Activated CD8-positive, alpha-beta memory T cell treated with anti-CD3 and anti-CD28 coated beads for 48 hours (primary cell): ENCODE results near the gene CRYBB3.
"Not testable (repeated sequence)": the region's sequence is repeated elsewhere in the genome, so short reads cannot be mapped to it uniquely, and the experiment has no call there.

Experiments used
- DNase-seq, 3 experiments: peaks; one replicate each; pipeline ENCODE4 v3.0.0-alpha.2; 2020; ENCODE audit warnings: low read depth in 2 of 3, low spot score in 2 of 3

CRYBB3 gene

DNA sequence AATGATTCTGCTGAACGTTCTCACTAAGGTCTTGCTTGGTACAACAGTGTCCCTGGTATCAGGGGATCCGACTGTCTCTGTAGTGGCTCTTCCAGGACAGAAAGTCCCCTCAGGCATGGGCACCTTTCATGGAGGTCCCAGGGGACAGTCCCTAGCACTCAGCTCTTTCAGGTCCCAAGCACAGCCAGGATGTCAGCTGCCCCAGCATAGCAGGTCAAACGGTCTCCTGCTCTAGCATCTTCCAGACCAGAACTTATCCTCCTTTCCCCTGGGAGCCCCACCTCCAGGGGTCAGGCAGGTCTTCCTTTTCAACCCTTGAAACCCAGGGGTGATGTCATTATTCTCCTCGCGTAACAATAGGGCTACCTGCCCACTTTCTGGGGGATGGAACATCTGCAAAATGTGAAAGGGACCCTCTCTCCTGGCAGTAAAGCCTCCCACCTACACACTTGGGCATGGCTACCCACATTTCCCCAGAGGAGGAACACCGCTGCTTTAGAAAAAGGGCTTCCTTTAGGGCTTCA, 24.7 kb upstream of the CRYBB3 start:
- DNase-seq, result no peak

DNA sequence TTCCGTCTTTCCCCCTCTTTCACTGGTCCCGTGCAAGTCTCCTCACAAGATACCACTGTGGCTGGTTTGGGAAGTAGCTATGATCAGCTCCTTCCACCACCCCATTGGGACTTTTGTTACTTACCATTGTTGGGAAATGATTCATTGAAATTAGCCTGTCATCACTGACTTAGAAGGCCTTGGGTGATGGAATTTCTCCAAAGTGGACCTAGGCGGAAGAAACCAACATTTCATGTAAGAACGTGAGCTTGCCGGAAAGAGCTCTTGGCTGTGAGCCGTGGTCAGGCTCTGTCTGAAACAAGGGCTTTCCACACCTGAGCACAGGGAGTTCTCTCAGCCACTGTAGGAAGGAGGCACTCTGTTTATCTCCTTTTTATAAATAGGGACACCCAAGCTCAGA, 23.5 kb upstream of the CRYBB3 start:
- DNase-seq, result no peak

DNA sequence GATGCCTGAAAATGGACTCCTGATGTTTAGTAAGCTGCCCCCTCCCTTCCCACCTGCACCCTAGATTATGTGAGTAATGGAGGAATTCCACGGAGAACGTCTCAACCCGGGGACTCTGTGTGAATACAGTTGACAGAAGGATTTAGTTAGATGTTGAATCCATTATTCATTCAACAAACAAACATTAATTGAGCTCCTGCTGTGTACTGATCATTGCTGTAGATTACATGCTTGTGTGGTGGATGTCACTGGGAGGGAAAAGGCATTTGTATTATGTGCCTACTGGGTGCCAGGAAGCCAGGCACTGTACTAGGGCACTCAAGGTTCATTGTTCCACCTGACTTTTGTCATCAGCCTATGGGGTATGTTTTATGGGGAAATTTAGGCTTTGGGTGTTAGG, 22.9 kb upstream of the CRYBB3 start:
- no peak for DNase-seq

DNA sequence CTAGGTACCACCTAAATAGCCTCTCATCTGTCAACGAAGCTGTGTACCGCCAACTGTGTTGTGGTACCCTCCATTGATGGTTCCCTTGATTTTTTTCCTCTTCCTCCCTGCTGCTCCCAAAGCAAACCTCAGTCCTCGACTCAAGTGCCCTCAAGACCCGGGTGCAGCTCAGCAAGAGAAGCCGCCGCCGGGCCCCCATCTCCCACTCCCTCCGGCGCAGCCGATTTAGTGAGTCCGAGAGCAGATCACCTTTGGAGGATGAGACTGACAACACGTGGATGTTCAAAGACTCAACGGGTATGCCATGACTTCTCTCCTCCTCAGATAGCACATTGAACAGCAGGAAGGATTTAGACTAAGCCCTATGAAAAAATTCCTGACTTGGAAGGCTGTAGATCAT, 22.4 kb upstream of the CRYBB3 start:
- no peak for DNase-seq

DNA sequence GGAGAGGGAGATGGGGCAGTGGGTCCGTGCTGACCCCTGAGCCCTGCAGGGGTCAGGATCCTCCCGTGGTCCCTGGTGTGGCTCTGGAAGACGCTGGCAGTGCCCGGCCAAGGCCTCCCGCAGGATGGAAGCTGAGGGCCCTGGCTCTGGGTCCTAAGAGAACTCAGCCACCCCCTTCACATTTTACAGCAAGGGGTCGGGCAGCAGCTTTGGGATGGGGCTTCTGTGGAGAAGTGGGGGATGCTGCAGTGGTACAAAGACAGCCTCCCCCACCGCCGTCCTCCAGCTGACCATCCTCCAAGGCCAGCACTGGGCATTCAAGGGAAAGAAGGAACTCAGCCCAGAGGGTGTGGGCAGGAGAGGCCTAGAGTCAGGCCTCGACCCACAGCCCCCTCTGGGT, 21.8 kb upstream of the CRYBB3 start:
- DNase-seq, result no peak

DNA sequence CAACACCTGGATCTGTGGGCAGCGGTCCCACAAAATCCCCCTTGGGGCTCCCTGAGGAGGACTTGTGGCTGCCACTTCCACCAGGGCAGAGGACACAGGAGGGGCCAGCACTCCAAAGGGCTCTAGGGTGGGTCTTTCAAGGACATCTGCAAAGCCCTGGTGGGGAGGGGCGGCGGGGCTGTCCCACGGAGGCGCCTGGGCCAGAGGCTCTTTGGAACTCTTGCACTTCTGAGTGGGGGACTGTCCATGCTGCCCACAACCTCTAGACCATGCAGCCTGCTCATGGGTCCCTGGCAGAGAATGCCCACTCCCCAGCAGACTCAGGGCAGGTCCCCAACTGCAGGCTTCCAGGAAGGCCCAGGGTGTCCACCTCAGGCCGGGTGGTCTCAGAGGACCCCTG, 21.3 kb upstream of the CRYBB3 start:
- not testable (repeated sequence) for DNase-seq

DNA sequence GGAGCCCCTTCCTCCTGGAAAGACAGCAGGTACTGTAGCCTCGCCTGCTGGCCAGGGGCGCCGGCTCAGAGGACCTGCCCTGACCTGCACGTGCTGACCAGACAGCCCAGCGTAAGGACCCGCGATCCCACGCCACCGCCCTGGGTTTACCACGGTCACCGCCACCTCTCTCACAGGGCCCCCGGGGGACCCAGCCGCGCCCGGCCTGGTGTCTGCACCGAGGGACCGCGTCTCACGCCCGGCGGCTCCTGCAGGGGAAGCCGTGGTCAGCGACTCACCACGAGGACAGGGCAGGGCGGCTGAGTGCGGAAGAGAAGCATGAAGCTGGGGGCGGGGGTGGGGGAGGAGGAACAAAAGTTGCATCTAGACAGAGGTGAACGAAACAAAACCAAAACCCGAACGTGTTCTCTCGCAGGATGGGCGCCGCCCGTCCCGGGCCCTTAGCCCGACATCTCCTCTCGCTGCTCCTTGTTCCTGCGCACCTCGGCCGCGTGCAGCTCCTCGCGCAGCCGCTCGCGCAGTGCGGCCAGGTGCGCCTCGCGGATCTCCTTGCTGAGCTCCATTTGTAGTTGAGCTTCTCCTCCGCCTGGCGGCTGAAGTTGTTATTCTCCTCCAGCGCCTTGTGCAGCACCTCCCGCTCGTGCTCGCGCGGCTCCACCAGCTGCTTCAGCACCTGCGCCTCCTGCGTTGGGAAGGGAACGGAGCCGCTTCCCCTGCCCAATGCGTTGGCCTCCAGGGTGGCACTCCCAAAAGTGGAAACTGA, 20.6 kb upstream of the CRYBB3 start:
- not testable (repeated sequence) for DNase-seq

DNA sequence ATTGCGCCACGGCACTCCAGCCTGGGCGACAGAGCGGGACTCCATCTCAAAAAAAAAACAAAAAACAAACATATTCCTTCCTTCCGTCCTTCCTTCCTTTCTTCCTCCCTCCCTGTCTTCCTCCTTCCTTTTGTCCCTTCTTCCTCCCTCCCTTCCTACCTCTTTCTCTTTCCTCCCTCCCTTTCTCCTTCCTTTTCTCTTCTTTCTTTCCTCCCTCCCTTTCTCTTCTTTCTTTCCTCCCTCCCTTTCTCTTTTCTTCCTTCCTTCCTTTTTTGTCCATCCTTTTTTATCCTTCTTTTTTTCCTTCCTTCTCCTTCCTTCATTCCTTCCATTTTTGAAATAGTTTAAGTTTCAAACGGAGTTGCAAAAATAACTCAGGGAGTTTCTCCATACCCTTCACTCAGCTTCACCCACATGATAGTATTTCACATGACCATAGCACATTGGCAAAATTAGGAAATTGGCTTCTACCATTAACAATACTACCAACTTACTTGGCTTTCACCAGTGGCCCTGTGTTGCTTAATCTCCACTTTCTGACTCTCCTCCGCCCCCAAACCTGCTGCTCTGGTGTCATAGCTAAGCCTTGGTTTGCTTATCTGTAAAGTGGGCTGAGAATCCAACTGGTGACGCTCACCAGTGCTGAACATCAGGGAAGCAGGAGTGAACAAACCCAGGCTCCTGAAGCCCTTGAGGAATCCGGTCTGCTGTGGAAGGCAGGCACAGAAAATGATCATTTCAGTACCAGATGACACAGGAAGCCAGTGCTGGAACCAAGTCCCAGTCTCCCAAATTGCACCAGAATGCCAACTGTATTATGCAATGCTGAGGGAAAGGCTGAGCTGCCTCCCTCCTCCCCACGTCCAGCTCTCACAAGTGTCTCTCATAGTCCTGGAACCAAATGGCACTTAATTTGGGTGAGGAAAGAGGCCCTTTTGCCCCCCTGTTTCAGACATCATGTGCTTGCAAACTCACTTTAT, 17.2 kb upstream of the CRYBB3 start:
- no peak for DNase-seq

DNA sequence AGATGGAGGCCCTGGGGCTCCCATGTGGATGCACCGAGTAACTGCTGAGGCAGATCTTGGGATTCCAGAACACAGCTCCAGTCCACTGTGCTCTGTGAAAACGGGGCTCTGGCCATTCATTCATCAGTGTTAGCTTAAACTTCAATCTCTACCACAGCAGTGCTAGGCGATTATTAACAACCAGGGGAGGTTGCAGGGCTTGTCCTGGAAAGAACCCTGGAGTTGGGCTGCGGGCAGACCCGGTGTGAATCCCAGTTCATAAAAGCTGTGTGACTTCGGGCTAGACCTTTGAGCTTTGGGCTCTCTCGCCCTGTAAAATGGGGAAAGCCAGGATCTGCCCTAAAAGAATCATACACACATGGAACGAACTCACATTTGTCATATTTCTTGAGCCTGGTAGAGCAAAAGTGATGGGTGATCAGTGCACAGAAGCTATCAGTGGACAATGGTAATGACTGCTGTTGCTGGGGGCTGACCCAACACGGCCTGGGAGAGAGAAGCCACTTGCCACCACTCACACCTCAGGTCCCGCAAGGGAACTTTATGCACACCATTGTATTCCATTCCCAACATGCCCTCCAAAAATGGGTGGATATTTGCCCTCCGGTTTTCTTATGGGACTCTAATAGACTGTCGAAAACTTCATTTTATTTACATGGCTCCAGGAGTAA, 15.6 kb upstream of the CRYBB3 start:
- DNase-seq, result no peak

DNA sequence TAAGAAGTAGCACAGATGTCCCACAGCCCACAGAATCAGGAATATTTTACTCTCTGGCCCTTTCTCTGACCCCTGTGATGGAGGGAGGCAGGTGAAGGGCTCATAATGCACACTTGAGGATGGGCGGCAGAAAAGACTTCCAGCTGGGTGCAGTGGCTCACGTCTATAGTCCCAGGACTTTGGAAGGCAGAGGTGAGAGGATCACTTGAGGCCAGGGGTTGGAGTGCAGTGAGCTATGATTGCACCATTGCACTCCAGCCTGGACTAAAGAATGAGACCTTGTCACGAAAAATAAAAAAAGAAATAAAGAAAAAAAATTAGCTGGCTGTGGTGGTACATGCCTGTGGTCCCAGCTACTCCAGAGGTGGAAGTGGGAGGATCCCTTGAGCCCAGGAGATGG, 13.5 kb upstream of the CRYBB3 start:
- no peak for DNase-seq

DNA sequence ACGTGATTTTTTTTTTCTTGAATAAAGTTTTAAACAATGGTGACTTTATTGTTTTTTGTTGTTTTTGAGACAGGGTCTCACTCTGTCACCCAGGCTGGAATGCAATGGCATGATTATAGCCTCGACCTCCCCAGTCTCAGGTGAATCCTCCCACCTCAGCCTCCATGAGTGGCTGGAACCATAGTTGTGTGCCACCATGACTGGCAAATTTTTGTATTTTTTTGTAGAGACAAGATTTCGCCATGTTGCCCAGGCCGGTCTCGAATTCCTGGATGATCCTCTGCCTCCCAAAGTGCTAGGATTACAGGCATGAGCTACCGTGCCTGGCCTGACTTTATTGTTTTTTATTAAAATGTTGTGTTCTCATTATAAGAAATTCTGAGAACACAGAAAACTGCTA, 12.2 kb upstream of the CRYBB3 start:
- no peak for DNase-seq

DNA sequence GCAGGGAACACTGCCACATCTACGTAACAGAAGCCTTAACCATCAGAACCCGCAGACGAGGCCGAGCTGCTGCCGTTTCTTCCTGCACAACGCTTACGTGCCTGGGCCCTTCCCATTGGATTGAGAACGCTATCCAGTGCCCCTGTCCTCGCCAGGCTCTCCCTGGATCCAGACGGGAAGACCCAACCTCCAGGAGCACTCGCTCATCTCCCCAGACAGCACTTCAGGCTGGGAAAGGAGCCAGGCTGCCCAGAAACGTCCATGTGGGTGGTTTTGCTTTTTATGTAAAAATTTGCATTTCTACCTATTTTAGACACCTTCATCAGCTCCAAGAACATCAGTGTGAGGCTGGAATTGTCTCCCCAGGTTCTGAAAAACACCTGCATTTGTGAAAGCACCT, 7.3 kb upstream of the CRYBB3 start:
- DNase-seq, result no peak

DNA sequence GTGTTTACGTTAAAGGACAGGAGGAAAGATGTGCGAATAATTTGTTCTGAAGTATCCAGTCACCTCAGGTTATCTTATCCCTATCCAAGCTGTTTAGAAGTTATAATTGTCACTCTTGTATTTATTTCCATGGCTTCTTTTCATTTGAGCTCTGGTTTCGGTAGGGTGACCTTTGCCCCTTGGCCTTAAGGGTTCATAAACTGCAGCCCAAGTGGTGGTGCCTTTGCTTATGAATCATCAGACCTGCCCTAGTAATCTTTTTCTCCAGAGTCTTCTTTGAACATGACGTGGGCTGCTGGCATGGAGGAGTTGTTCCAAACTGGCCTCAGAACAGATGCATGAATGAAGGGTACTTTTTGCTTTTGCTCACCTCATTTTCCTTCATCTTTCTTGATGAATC, 6.5 kb upstream of the CRYBB3 start:
- no peak for DNase-seq

DNA sequence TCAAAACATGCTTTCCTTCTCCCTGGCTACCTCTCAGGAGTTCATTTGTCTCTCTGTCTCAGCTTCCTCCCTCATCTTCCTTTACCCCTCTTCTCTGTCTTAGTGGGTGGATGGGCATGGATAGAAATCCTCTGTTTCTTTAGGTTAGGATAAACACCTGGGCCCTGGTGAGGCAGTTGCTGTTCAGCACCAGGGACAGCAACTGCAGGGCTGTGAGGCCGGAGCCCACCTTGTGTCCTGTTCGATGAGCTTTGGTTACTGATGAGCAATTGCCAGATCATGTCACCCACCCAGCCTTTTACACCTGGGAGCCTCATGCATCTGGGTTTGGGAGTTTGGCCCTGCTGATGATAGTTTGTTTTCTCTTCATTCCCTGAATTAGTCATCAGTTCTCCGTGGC, 6.1 kb upstream of the CRYBB3 start:
- DNase-seq, result no peak

DNA sequence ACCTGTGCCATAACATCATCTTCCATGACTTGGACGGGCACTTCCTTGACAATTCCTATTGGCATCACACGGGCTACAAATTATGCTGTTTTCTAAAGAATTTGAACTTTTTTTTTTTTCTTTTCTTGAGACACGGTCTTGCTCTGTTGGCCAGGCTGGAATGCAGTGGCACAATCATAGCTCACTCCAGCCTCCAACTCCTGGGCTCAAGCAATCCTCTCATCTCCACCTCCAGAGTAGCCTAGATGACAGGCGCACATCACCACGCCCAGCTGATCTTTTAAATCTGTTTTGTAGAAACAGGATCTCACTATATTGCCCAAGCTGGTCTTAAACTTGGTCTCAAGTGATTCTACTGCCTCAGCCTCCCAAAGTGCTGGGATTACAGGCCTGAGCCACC, 3.3 kb upstream of the CRYBB3 start:
- DNase-seq, result no peak

DNA sequence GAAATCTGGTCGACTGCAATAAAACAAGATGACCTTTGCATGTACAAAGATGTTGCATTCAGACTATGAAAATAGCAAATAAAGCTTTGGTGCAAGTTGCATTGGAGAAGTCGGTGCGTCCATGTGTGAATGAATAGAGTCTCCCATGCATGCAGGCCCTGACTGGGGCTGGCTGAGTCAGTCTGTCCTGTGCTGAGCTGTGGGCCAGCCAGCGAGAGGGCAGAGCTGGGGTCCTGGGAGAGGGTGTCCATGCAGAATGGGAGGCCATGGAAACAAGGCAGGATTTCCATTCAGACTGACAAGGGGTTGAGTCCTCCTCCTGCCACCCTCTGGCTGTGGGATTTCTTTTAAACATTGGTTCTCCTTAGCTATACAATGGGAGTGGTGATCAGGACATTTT, 2.3 kb upstream of the CRYBB3 start:
- DNase-seq, result no peak

DNA sequence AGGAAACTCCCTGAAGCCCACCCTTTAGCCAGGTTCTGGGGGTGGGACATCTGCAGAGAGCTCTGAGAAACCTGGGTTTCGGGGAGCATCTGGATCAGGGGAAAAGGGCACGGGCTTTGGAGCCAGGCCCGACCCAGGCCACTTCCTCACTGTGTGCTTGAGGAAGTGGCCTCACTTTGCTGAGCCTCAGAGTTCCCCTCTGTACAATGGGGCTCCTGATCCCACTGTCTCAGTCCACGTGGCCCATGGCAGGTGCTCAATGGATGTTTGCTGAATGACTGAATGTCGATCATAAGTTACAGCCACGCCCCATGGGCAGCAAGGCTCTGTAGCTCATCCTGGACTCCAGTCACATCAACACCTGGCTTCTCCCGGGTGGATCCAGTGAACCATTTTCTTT, 1.3 kb downstream of the CRYBB3 start:
- no peak for DNase-seq

DNA sequence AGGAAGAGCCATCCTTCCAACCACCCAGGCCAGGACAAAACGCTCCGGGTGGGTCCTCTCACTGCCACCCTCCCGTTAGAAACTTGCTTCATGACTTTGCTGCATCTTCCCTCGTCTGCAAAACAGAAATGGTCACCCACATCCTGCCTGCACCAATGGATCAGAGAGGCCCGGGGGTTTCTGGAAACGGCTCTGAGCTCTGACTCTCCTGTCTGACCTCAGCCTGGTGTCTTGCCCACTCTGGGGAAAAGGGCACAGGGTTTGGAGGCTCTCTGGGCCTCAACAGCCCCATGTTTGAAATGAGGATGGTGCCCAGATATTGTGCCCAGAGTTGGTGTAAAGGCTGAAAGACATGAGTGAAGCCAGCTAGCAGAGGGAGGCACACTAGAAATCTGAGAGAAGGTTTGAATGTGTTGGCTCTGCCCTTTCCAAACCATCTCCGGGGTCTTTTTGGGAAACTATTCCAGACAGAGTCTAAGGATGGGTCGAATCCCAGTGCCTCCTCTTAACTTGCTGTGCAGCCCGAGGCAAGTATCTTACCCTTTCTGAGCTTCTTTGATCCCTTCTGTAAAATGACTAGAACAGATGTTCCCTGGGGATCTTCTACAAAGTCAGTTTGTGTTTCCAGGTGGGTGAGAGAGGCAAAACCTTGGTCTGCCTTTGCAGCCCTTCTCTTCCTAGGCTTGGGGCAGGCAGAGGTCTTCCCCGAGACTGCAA, 2.1 kb downstream of the CRYBB3 start:
- no peak for DNase-seq

DNA sequence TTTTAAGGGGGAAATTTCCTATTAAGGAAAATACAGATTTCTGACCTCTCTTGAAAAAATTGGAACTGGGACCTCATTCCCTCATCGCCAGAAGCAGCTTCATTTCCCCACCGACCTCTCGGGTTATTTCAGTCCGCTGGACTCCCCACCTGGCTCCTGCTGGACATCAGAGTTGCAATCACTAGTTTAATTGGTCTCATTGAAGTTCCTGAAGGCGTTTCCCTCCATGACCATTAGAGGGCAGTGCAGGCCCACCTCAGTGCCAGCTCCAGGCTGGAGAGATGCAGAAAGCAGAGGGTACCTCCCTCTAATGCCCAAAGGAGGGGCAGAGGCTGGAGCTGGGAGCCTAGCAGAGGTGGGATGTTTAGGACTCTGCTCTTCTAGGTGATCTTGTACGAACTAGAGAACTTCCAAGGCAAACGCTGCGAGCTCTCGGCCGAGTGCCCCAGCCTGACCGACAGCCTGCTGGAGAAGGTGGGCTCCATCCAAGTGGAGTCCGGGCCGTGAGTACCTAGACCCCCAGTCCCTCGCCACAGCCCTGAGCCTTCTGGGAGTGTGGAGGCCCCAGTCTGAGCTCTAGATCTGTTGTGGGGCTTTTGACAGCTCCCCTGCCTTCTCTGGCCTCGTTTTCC, 2.7 kb downstream of the CRYBB3 start:
- DNase-seq, result peak; percentile 10 to 32 (median 24)

DNA sequence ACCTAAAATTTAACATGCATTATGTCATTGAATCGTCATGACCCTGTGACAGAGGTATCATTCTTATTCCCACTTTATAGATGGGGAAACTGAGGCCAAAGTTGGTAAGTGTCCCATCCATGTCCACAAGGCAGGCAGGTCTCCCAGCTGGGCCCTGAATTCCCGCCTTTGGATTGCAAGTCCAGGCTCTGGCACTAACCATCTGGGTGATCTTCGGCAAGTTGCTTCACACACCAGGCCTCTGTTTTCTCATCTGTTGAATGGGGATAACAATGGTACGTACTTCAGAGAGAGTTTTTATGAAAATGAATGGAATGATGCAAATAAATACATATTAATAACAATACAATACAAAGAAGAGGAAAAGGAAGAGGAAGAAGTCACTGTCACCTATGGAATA, 3.4 kb downstream of the CRYBB3 start:
- DNase-seq, result no peak
